M059J (cell line): ENCODE measurements around the gene GNAQ. TPM values are rescaled to one million over a fixed set of nuclear protein-coding genes. Genes with fewer than 3 reads are reported as not detected.
A peak's percentile ranks its signal among the peaks of the same experiment; 100 is the strongest.
"Not testable (repeated sequence)": the region's sequence is repeated elsewhere in the genome, so short reads cannot be mapped to it uniquely, and the experiment has no call there.

ENCODE experiments used
- DNase-seq: peaks from one replicate; pipeline ENCODE4 v3.0.0-alpha.2; 2012; ENCODE audit warnings: low read depth
- total RNA-seq: library from RNA; depleted of rRNA; stranded (reverse); fragments of >200 nt; shearing (Covaris generic); gene quantifications from 2 replicates; pipeline ENCODE4 v1.2.3, GENCODE V29; 2014

GNAQ gene
- total RNA-seq, 1 experiment from 2014 or later = 39.2 TPM

GRCh38 chr9:77878793-77879192 is 152.8 kb downstream of the GNAQ start:
- DNase-seq = not testable (repeated sequence)

DNA sequence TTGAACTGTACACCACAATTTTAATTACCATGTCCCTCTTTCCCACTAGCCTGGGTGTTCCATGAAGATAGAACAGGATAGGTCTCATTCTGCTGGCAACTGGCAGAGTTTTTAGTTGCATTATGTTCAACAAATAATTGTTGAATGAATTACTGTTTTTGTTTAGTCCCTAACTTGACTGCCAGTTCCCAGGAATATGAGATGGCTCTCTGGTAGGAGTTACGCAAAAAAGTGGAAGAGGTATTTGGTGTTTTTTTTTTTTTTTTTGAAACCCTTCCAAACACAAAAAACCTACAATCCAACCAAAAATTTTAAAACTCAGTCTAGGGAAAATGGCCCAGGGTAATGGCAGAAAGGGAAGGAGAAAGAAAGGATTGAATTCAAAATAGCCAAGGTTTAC is 153.6 kb downstream of the GNAQ start:
- DNase-seq = no peak

DNA sequence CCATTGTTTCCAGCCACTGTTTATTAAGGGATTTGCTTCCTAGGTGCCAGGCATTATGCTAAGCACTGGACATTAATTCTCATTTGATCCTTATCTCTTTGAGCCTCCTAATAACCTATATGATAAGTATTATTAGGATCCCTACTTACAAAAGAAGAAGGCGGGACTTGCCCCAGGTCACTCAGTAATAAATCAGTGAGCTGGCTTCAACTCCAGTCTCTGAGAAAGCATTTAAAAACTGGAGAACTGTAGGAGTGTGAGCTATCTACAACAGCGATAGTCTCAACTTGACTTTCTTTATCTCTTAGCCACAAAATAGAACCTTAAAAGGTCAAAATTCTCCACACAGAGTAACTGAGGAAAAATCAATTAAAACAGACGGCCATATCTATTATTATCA is 155.0 kb downstream of the GNAQ start:
- DNase-seq = no peak

DNA sequence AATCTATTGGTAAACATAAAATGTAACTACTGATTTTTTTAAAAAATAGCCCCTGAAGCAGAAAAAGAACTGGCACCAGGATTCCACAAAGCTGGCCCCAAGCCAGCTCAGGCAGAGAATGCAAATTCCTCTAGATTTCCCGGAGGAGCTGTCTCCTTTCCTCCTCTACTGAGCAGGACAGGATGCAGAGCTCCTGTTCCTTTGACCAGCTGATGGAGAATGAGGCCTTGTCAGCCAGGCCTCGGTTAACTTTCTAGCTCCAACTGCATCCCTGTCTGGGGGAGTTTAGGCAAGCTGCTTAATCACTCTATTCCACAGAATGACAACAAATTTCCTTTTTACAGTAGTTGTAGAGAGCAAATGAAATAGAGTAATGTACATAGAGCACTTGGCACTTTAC is 155.5 kb downstream of the GNAQ start:
- peak; percentile 36 for DNase-seq

DNA sequence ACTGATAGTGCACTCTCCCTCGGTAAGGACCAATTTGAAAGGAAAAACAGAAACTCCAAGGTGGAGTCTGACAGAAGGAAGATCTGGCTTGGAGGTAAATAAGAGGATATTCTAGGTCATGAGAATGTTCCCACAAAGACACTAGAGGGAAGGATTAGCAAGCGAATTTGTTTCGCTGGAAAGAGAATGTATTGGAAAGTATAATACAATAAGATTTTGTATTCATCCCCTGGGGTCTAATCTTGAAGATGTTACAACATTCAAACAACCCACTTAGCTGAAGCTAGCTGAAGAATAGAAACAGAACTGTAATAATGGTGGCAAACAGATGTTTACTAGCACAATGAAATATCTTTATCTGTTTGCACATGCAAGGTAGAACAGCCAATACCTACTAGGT is 158.7 kb downstream of the GNAQ start:
- DNase-seq = no peak

DNA sequence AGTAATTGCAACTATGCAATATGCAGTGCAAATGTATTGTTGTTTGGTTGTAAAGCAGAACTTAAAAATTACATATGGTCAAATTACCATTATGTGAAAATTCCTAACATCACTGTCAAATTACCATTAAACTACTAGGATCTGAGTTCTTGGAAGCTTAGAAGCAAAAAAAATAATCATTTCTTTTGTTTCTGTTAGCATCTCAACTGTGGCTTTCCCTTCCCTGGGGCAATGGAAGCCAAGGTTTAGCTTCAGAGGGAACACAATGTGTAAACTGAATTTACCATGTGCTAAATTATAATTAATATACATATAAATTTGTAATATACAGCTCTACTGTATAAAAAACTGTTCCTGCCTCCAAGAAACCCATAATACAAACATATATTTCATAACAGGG is 159.4 kb downstream of the GNAQ start:
- DNase-seq = no peak

DNA sequence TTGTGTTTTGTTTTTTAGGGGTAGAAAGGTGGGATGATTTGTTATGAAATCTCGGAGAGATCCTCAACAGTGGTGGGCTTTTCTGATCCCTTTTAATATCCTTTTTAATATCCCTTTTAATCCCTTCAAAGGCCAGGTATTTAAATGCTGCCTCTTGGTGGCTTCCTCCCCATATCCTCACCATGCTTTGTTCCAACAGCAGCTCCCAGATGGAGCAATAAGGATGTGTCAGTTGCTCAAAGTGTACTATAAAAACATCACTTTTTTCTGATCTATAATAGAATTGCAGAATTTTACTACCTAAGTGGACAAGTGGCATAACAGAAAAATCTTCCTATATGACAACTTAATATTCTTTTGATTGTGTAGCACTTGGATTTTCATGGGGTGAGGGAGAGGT is 160.1 kb downstream of the GNAQ start:
- DNase-seq = no peak

GRCh38 chr9:77866878-77867277 is 164.7 kb downstream of the GNAQ start:
- DNase-seq = no peak

DNA sequence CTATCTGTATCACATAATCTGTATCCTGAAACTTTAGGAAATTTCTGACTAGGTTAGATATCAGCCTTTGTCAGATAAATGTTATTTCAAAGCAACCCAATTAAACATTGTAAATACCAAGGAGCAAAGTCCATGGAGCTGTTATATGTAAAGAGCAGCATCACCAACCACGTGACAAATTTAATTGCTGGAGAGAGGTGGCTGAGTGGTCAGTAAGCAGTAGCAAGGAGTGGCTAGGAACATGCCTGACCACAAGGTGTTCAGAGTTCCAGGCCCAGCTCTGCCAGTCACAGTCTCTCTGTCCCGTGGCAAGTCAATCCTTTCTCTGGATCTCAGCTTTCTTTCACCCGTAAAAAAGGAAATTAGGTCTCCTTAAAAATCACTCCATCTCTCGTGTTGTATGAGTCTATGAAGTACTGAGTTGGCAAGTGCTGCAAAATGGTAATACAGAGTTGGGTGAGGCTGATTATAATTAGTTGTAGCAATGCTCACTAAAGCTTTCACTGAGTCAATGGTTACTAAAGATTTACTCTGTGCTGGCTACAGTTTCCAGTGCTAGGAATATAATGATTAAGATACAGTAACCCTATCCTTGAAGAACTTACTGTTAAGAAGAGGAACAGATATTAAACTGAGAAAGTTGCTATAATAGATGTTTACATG is 166.1 kb downstream of the GNAQ start:
- no peak for DNase-seq

GRCh38 chr9:77864211-77864889 is 167.3 kb downstream of the GNAQ start:
- no peak for DNase-seq

- not testable (repeated sequence) for DNase-seq
Measured at GRCh38 chr9:77863638-77864037, 168.0 kb downstream of the GNAQ start.

DNA sequence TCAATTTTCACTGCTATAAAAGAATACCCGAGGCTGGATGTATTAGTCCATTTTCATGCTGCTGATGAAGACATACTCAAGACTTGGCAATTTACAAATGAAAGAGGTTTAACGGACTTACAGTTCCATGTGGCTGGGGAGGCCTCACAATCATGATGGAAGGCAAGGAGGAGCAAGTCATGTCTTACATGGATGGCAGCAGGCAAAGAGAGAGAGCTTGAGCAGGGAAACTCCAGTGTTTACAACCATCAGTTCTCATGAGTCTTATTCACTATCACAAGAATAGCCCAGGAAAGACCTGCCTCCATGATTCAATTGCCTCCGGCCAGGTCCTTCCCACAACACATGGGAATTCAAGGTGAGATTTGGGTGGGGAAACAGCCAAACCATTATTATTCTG is 170.7 kb downstream of the GNAQ start:
- not testable (repeated sequence) for DNase-seq

DNA sequence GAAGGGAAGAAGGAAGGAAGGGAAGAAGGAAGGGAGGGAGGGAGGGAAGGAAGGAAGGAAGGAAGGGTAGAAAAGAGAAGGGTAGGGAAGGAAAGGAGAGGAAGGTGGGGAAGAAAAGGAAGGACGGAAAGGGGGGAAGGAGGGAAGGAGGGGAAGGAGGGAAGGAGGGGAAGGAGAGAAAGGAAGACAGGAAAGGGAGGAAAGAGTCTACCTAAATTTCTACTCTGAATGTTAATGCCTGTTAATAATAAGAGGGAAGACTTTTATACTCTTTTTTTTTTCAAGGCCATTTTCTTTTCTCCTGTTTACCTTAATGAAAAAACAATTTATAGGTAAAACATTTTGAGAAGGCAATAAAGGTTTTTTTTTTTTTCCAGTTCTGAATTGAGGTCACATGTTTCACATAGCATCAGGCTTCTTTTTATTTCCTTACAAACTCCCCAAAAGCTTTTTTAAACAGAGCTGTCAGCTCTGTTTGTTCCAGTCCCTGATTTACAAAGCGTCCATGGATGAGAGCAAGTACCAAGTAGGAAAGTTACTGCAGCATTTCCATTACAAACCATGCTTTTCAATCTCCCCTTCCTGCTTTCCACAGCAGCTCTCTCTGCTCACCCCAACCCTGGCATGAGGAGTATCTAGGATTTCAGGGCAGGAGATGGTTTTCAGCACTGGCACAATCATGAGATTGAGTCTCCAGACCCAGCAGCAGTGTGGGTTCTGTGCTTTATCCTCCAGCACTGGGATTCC is 173.9 kb downstream of the GNAQ start:
- no peak for DNase-seq

- no peak for DNase-seq
Measured at GRCh38 chr9:77856615-77857014, 175.0 kb downstream of the GNAQ start.

- DNase-seq = no peak
Measured at GRCh38 chr9:77854916-77855311, 176.7 kb downstream of the GNAQ start.

GRCh38 chr9:77854258-77854915 is 177.2 kb downstream of the GNAQ start:
- no peak for DNase-seq

DNA sequence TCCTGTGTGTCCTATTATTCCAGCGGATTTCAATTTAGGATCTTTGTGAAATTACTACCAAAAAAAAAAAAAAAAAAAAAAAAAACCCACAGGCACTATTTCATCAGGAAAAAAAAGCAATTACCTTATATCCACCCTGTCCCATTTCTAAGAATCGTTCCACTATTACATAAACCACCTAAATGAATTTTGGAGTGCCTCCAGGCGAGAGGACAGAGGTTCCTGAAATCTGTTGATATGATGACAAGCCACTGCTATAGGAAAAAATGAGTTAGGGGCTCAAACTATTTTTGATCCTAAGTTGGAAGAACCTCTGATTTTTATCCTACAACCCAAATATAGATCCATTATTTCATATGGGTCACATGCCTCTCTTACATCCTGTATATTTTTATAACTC is 177.9 kb downstream of the GNAQ start:
- DNase-seq = no peak

DNA sequence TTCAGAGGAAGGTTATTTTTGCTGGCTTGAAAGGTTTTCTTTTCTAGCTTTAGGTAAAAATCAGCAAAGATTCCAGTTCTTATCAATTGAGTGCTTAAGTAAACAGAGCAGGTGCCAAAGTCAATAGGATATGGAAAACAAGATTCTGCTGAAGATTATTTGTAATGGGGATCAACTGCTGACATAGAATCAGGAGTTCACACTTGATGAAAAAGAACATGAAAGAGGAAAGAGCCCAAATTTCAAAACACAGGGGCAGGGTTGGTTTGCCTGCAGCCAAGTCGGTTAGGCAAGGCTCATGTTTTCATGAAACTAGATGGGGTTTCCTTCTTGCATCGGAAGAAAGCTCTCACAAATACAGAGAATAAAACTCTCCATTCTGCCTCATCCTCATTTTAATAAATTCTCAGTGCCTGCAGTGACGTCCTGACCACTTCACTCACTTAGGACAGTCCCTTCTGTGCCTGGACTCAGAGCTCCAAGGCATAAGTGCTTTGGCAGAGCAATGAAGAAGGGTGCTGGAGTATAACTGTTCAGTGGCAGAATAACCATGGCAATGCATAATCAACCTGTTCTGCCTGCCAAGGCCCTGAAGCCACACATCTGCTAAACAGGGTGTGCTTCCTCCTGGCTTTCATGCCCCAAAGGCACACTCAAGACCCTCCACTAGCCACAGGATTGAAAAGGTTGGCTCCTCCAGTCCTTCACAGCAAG is 179.6 kb downstream of the GNAQ start:
- no peak for DNase-seq

- DNase-seq = peak; percentile 85
Measured at GRCh38 chr9:77848897-77849296, 182.7 kb downstream of the GNAQ start.

DNA sequence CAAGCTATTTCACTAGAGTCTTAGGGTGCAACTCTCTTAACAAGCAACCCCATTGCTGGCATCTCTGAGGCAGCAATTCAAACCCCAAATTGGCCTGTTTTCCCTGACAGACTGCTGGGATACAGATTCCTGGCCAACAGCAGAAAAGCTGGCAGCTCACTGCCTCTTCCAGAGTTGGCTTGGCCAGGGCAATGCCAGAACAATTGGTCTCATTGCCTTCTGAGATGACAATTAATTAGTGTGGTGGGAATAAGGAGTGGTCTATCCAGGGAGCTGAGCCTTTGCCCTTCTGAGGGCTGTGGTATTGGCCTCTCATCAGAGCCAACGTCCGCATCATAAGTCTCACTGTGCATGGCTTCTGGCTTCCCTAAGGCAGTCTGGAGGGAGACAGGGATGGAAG is 183.2 kb downstream of the GNAQ start:
- DNase-seq = no peak

DNA sequence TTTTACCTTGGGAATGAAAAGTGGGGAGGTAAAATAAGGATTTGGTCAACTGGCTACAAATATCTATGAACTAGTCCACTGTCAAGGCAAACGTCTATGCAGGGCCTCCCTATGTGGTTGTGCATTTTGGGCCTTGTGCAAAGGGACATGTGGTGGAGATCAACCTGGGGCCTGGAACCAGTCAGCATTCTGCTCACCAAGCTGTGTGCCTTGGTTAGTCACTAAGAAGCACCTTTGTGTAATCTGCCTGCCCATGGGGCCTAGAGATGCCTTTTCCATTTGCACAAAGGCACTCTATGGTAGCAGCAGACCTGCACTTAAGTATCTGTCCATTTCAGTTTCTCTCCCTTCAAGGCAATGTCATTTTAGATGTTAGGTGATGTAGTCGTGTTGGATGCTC is 184.0 kb downstream of the GNAQ start:
- DNase-seq = peak; percentile 28

DNA sequence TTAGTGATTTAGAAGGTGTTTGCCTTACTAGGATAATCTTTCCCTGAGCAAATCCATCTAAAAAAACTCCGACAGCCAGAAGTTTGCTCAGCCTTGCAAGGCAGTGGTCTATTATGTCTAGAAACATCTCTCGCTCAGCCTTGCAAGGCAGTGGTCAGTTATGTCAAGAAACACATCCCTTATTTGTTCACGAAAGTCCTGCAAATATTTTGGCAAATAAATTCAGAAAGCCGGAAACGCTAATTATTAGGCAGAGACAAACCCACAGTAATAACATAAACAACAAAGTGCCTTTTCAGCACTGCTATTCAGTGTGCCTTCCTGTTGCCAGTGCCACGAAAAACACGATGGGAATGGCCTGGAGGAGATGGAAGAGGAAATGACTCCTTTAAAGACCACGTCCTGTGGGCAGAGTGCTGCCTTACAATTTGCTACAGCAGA is 184.5 kb downstream of the GNAQ start:
- peak; percentile 75 for DNase-seq
